ENCODE data around the gene NUP58.
"Not testable (repeated sequence)": the region's sequence is repeated elsewhere in the genome, so short reads cannot be mapped to it uniquely, and the experiment has no call there.

The NUP58 gene

DNA sequence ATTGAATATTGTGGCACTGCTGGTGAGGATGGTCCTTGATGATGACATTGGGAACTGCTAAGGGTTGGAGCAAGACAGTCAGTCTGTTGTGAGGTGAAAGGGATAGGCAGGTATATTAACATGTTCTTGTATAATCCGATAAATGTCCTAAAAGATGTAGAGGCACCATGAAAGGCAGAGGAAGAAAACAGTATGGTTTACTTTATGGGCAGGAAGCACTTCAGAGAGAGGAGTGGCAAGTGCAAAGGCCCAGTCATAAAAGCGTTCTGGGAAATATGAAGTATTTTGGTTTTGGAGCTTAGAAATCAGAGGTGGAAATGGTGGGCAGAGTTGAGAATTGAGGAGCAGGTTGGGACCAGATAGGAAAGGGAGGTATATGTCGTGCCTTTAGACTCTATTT lies 9.5 kb downstream of the NUP58 start:
- no peak for TF ChIP-seq POLR2AphosphoS5 (IDR thresholded peaks at IDR 0.05; ENCODE audit: low read depth)
- TF ChIP-seq SPI1 (IDR thresholded peaks at IDR 0.05; ENCODE audit: borderline replicate concordance, low read depth) = no peak
- TF ChIP-seq GABPA (IDR thresholded peaks at IDR 0.05; ENCODE audit: low read depth) = no peak
- TF ChIP-seq, protein P1, sequence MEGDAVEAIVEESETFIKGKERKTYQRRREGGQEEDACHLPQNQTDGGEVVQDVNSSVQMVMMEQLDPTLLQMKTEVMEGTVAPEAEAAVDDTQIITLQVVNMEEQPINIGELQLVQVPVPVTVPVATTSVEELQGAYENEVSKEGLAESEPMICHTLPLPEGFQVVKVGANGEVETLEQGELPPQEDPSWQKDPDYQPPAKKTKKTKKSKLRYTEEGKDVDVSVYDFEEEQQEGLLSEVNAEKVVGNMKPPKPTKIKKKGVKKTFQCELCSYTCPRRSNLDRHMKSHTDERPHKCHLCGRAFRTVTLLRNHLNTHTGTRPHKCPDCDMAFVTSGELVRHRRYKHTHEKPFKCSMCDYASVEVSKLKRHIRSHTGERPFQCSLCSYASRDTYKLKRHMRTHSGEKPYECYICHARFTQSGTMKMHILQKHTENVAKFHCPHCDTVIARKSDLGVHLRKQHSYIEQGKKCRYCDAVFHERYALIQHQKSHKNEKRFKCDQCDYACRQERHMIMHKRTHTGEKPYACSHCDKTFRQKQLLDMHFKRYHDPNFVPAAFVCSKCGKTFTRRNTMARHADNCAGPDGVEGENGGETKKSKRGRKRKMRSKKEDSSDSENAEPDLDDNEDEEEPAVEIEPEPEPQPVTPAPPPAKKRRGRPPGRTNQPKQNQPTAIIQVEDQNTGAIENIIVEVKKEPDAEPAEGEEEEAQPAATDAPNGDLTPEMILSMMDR (IDR thresholded peaks at IDR 0.05; ENCODE audit: insufficient read depth, low read length) = no peak
- TF ChIP-seq, protein P2, sequence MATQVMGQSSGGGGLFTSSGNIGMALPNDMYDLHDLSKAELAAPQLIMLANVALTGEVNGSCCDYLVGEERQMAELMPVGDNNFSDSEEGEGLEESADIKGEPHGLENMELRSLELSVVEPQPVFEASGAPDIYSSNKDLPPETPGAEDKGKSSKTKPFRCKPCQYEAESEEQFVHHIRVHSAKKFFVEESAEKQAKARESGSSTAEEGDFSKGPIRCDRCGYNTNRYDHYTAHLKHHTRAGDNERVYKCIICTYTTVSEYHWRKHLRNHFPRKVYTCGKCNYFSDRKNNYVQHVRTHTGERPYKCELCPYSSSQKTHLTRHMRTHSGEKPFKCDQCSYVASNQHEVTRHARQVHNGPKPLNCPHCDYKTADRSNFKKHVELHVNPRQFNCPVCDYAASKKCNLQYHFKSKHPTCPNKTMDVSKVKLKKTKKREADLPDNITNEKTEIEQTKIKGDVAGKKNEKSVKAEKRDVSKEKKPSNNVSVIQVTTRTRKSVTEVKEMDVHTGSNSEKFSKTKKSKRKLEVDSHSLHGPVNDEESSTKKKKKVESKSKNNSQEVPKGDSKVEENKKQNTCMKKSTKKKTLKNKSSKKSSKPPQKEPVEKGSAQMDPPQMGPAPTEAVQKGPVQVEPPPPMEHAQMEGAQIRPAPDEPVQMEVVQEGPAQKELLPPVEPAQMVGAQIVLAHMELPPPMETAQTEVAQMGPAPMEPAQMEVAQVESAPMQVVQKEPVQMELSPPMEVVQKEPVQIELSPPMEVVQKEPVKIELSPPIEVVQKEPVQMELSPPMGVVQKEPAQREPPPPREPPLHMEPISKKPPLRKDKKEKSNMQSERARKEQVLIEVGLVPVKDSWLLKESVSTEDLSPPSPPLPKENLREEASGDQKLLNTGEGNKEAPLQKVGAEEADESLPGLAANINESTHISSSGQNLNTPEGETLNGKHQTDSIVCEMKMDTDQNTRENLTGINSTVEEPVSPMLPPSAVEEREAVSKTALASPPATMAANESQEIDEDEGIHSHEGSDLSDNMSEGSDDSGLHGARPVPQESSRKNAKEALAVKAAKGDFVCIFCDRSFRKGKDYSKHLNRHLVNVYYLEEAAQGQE (IDR thresholded peaks at IDR 0.05; ENCODE audit: insufficient replicate concordance, low read depth) = no peak
- H3K27me3 ChIP-seq (ENCODE audit: insufficient read depth, poor library complexity, severe bottlenecking) = no peaks in the 10 kb centered on the region
- H3K27ac ChIP-seq (replicated peaks) = peak overlapping the region; percentile 16; the same call in 1 of the 2 replicates
- DNase-seq (ENCODE audit: low read depth in 1 of 2, low spot score in 1 of 2) = no peak
- H3K4me3 ChIP-seq (replicated peaks; ENCODE audit: insufficient read depth, low read length) = no peak overlapping the region

DNA sequence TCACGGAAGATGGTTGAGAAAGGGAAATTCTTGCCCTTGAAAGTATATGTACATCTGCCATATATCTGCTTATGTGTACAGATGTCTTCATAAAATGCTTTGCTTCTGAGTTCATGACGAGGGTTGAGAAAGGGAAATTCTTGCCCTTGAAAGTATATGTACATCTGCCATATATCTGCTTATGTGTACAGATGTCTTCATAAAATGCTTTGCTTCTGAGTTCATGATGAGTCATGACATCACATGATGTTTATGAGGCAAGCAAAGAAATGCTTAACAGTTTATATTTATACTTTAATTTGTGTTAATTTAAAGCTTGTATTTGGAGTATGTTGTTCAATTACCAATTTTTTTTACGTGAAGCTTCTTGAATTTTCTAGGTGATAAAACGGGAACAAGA lies 17.5 kb downstream of the NUP58 start:
- not testable (repeated sequence) for H3K27ac ChIP-seq (replicated peaks); H3K4me3 ChIP-seq (replicated peaks; ENCODE audit: insufficient read depth, low read length); H3K27me3 ChIP-seq (ENCODE audit: insufficient read depth, poor library complexity, severe bottlenecking); DNase-seq (ENCODE audit: low read depth in 1 of 2, low spot score in 1 of 2)

DNA sequence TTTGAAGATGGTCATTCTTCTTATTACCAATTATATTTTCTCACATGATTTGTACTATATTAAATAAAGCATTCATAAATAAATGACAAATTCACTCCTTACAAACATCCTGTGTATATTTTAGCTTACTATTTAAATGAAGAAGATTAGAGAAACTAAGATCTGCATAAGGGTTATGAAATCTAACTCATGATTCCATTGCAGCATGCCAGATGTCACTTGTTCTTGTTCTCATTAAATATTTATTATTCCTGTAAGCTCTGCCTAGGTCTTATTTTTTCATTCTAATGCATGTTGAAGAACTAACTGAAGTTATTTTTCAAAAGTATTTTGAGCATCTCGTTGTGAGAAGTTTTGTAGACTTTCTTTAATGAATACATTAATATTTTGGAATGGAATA lies 18.3 kb downstream of the NUP58 start:
- no peak for DNase-seq (ENCODE audit: low read depth in 1 of 2, low spot score in 1 of 2)
- H3K4me3 ChIP-seq (replicated peaks; ENCODE audit: insufficient read depth, low read length) = no peak overlapping the region
- TF ChIP-seq, protein P2 (IDR thresholded peaks at IDR 0.05; ENCODE audit: insufficient replicate concordance, low read depth) = no peak
- no peak for TF ChIP-seq SPI1 (IDR thresholded peaks at IDR 0.05; ENCODE audit: borderline replicate concordance, low read depth)
- TF ChIP-seq, protein P1 (IDR thresholded peaks at IDR 0.05; ENCODE audit: insufficient read depth, low read length) = no peak
- no peak for TF ChIP-seq POLR2AphosphoS5 (IDR thresholded peaks at IDR 0.05; ENCODE audit: low read depth)
- TF ChIP-seq GABPA (IDR thresholded peaks at IDR 0.05; ENCODE audit: low read depth) = no peak
- H3K27me3 ChIP-seq (ENCODE audit: insufficient read depth, poor library complexity, severe bottlenecking) = no peaks in the 10 kb centered on the region
- no peak overlapping the region for H3K27ac ChIP-seq (replicated peaks)

DNA sequence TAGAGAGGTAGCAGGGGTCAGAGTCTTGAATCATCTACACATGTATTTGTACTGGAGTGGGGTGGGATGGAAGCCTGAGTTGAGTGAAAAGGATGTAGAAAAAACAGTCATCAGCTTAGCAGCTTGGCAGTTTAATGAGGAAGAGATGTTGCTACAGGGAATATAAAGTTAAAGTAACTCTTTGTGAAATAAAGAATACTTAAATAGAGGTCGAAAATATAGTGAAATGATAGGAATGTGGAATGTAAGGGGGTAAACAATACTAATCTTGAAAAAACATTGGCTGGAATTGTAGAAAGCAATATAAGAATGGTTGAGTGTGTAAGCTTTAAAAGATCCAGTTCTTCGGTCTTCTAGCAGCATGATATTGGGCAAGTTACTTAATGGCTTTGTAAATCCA lies 22.7 kb downstream of the NUP58 start:
- TF ChIP-seq, protein P2 (IDR thresholded peaks at IDR 0.05; ENCODE audit: insufficient replicate concordance, low read depth) = no peak
- TF ChIP-seq POLR2AphosphoS5 (IDR thresholded peaks at IDR 0.05; ENCODE audit: low read depth) = no peak
- no peak for TF ChIP-seq GABPA (IDR thresholded peaks at IDR 0.05; ENCODE audit: low read depth)
- TF ChIP-seq, protein P1 (IDR thresholded peaks at IDR 0.05; ENCODE audit: insufficient read depth, low read length) = no peak
- no peak for TF ChIP-seq SPI1 (IDR thresholded peaks at IDR 0.05; ENCODE audit: borderline replicate concordance, low read depth)
- no peak overlapping the region for H3K27ac ChIP-seq (replicated peaks)

More for the DNA sequence above, 22.7 kb downstream of the NUP58 start:
- Histone ChIP-seq H3K27me3 (ENCODE audit: insufficient read depth, poor library complexity, severe bottlenecking) (no peaks in the 10 kb centered on the region), H3K4me3 (replicated peaks; ENCODE audit: insufficient read depth, low read length) (no peak overlapping the region)
- DNase-seq (ENCODE audit: low read depth in 1 of 2, low spot score in 1 of 2) = no peak
